ENCODE data around the gene TMOD2.
A peak's percentile ranks its signal among the peaks of the same experiment; 100 is the strongest.

The TMOD2 gene

DNA sequence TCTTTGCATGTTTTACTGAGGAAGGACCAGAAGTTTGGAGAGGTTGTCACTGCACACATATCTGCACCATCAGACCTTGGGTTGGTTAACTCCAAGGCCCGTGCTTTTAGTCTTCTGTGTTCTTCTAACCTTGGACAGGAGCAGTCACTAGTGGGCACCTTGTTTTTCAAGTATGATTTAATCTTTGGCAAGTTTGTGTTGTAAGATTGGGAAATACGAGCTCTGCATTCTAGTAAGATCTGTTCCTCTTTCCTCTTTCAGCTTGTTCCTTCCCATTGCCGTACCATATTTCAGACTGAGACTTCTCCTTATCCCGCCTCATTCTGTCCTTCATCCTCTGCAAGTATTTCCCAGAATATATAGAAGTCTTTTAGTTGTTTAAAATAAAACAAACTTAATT, 5.1 kb downstream of the TMOD2 start:
- Histone ChIP-seq H3K9me3 (ENCODE audit: insufficient read depth, low read depth, low read length) (no peaks in the 10 kb centered on the region), H3K4me1 (ENCODE audit: insufficient read depth, low read length, poor library complexity, severe bottlenecking) (peaks cover 35% of the 10 kb centered on the region), H3K9me2 (replicated peaks; ENCODE audit: low read depth, low read length) (no peaks in the 10 kb centered on the region), H3K9ac (ENCODE audit: low read depth, low read length, poor library complexity, severe bottlenecking) (no peak overlapping the region), H3F3A (ENCODE audit: low read depth) (no peaks in the 10 kb centered on the region), H4K20me1 (ENCODE audit: insufficient read depth, low read length, poor library complexity, severe bottlenecking) (no peaks in the 10 kb centered on the region), H2AFZ (ENCODE audit: low read length) (no peak overlapping the region), H3K4me2 (ENCODE audit: low read depth, low read length, poor library complexity, severe bottlenecking) (peak overlapping the region; percentile 68), H3K4me3 (ENCODE audit: low read length, poor library complexity, severe bottlenecking) (no peak overlapping the region), H3K36me3 (ENCODE audit: insufficient read depth, low read length) (no peaks in the 10 kb centered on the region), H3K79me2 (ENCODE audit: insufficient read depth, low read length) (peaks cover 27% of the 10 kb centered on the region), H3K27me3 (ENCODE audit: insufficient read depth, low read length, poor library complexity, severe bottlenecking) (no peaks in the 10 kb centered on the region)
- no peak for TF ChIP-seq EZH2phosphoT487 (IDR thresholded peaks at IDR 0.05; ENCODE audit: borderline replicate concordance)
- TF ChIP-seq, protein P1, sequence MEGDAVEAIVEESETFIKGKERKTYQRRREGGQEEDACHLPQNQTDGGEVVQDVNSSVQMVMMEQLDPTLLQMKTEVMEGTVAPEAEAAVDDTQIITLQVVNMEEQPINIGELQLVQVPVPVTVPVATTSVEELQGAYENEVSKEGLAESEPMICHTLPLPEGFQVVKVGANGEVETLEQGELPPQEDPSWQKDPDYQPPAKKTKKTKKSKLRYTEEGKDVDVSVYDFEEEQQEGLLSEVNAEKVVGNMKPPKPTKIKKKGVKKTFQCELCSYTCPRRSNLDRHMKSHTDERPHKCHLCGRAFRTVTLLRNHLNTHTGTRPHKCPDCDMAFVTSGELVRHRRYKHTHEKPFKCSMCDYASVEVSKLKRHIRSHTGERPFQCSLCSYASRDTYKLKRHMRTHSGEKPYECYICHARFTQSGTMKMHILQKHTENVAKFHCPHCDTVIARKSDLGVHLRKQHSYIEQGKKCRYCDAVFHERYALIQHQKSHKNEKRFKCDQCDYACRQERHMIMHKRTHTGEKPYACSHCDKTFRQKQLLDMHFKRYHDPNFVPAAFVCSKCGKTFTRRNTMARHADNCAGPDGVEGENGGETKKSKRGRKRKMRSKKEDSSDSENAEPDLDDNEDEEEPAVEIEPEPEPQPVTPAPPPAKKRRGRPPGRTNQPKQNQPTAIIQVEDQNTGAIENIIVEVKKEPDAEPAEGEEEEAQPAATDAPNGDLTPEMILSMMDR (conservative IDR thresholded peaks at IDR 0.05; ENCODE audit: low read length): no peak

DNA sequence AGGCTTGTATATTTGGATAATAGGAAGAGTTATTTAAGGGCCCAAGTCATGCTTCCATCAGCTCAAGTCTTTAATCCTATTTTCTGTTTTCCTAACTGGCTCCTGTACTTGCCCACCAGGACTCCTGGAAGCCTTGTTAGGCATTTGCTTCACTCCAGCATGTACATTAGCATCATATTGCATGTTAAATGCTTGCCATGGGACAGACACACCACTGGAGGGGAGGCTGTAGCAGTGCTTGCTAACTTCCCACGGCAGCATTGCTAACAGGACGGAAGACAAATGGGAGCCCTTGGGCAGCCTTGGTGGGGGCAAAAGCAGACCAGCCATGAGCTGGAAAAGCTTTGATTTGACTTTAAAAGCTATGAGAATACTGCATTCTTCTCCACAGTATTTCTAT, 6.1 kb downstream of the TMOD2 start:
- Histone ChIP-seq H3K9ac (ENCODE audit: low read depth, low read length, poor library complexity, severe bottlenecking) (no peak overlapping the region), H3K4me1 (ENCODE audit: insufficient read depth, low read length, poor library complexity, severe bottlenecking) (peaks cover 31% of the 10 kb centered on the region), H3F3A (ENCODE audit: low read depth) (no peaks in the 10 kb centered on the region), H2AFZ (ENCODE audit: low read length) (no peak overlapping the region), H3K9me2 (replicated peaks; ENCODE audit: low read depth, low read length) (no peaks in the 10 kb centered on the region), H4K20me1 (ENCODE audit: insufficient read depth, low read length, poor library complexity, severe bottlenecking) (no peaks in the 10 kb centered on the region), H3K4me2 (ENCODE audit: low read depth, low read length, poor library complexity, severe bottlenecking) (no peak overlapping the region), H3K9me3 (ENCODE audit: insufficient read depth, low read depth, low read length) (no peaks in the 10 kb centered on the region), H3K36me3 (ENCODE audit: insufficient read depth, low read length) (no peaks in the 10 kb centered on the region), H3K79me2 (ENCODE audit: insufficient read depth, low read length) (peaks cover 23% of the 10 kb centered on the region), H3K4me3 (ENCODE audit: low read length, poor library complexity, severe bottlenecking) (no peak overlapping the region), H3K27me3 (ENCODE audit: insufficient read depth, low read length, poor library complexity, severe bottlenecking) (no peaks in the 10 kb centered on the region)
- TF ChIP-seq EZH2phosphoT487 (IDR thresholded peaks at IDR 0.05; ENCODE audit: borderline replicate concordance): no peak
- TF ChIP-seq, protein P1 (conservative IDR thresholded peaks at IDR 0.05; ENCODE audit: low read length): no peak

DNA sequence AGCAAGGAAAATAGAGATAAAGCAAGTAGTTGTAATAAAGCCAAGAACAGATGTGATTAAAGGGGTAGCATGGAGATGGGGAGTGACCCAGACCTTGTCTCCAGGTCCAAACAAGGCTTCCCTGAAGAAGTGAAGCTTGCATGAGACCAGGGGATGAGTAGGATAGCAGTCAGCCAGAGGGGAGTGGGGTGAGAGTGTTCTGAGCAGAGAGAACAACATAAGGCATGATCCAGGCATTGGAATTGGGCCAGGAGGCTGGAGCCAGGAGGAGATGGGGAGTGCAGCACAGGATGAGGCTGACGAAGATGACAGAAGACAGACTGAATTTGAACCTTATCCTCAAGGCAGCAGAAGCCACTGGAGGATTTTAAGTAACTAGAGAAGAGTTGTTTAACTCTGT, 7.2 kb downstream of the TMOD2 start:
- H3K4me2 ChIP-seq (ENCODE audit: low read depth, low read length, poor library complexity, severe bottlenecking): no peak overlapping the region
- H3K9me2 ChIP-seq (replicated peaks; ENCODE audit: low read depth, low read length): no peaks in the 10 kb centered on the region
- H3F3A ChIP-seq (ENCODE audit: low read depth): no peaks in the 10 kb centered on the region
- no peak overlapping the region for H2AFZ ChIP-seq (ENCODE audit: low read length)
- no peaks in the 10 kb centered on the region for H4K20me1 ChIP-seq (ENCODE audit: insufficient read depth, low read length, poor library complexity, severe bottlenecking)
- peaks cover 12% of the 10 kb centered on the region; the same call in 1 of the 2 replicates for H3K79me2 ChIP-seq (ENCODE audit: insufficient read depth, low read length)
- H3K27me3 ChIP-seq (ENCODE audit: insufficient read depth, low read length, poor library complexity, severe bottlenecking): no peaks in the 10 kb centered on the region
- H3K36me3 ChIP-seq (ENCODE audit: insufficient read depth, low read length): no peaks in the 10 kb centered on the region
- peaks cover 20% of the 10 kb centered on the region for H3K4me1 ChIP-seq (ENCODE audit: insufficient read depth, low read length, poor library complexity, severe bottlenecking)
- no peak overlapping the region for H3K9ac ChIP-seq (ENCODE audit: low read depth, low read length, poor library complexity, severe bottlenecking)
- H3K9me3 ChIP-seq (ENCODE audit: insufficient read depth, low read depth, low read length): no peaks in the 10 kb centered on the region
- no peak overlapping the region for H3K4me3 ChIP-seq (ENCODE audit: low read length, poor library complexity, severe bottlenecking)
- no peak for TF ChIP-seq EZH2phosphoT487 (IDR thresholded peaks at IDR 0.05; ENCODE audit: borderline replicate concordance)
- TF ChIP-seq, protein P1 (conservative IDR thresholded peaks at IDR 0.05; ENCODE audit: low read length): no peak

Data from Loucy (cell line).